Measurements from ENCODE around the gene TOX2.

The TOX2 gene

DNA sequence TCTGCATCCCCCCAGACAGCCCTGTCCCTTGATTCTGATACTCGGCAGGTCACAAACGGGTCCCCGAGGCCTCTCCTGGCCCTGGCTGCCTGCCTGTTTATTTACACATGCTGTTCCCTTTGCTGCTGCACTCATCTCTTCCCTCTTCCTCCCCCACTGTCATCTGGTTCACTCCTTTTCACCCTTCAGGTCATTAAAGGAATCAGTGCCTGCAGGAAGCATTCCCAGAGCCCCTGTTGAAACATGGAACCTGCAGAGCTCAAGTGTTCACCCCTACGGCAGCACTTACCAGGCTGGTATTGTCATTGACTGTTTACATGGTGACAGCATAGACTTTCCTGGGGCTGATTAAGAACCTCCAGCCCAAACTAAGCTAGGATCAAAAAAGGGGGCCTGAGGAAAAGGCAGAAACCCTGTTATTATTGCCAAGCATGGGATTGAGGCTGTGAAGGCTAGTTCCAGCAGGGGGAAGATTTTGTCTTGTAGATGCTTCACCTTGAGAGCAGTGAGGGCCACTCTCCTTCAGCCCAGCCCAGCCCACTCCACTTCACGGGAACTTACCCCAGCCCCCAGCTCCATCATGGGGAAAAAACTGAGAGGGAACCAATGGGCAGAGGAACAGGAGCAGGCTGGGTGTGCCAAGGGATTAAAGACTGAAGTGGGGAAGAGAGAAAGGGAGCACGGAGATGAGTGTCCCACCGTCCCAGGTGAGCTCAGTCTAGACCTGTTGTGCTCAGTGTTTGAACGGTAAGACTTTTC, 199.1 kb downstream of the TOX2 start:
- in situ Hi-C loops (cut with MboI; ENCODE audit: low sequenced_read_pairs) = no loop called here

GRCh38 chr20:44115181-44115580, 200.5 kb downstream of the TOX2 start:
- in situ Hi-C loops (cut with MboI; ENCODE audit: low sequenced_read_pairs) = no loop called here

- in situ Hi-C loops (cut with MboI; ENCODE audit: low sequenced_read_pairs) = no loop called here
Measured at GRCh38 chr20:44115762-44116644, 201.4 kb downstream of the TOX2 start.

DNA sequence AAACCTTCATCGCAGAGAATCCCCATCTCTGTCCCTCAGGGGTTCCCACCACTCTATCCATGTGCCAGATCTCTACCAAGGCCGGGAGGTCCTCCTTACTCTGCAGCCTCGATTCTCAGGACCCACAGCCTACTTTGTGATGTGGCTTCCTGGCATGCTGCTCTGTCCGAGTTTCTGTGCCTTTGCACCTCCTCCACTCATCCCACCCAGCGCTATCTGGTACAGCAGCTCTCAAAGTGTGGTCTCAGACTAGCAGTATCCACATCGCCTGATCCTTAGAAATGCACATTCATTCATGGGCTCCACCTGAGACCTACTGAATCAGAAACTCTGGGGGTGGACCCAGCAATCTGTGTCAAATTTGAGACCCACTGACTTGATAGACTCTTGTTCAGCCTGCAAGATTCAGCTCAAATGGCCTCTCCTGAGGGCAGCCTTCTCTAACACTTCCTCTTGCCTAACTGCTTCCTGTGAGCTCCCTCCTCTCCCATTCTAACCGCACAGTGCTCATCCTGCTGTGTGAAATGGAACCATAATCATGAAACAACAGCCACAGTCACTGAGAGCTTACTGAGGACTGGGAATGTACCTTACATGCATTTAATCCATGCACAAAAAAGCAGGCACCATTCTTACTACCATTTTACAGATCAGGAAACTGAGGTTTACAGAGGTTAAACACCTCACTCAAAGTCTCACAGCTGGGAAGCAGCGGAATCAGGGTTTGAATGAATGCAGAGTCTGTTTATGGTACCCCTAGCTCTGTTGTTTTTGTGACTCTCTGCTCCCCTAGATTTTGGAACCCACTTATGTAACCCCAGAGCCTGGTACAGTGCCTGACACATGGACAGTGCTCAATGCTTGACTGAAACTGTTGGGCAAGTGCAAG, 202.9 kb downstream of the TOX2 start:
- in situ Hi-C loops (cut with MboI; ENCODE audit: low sequenced_read_pairs) = no loop called here

DNA sequence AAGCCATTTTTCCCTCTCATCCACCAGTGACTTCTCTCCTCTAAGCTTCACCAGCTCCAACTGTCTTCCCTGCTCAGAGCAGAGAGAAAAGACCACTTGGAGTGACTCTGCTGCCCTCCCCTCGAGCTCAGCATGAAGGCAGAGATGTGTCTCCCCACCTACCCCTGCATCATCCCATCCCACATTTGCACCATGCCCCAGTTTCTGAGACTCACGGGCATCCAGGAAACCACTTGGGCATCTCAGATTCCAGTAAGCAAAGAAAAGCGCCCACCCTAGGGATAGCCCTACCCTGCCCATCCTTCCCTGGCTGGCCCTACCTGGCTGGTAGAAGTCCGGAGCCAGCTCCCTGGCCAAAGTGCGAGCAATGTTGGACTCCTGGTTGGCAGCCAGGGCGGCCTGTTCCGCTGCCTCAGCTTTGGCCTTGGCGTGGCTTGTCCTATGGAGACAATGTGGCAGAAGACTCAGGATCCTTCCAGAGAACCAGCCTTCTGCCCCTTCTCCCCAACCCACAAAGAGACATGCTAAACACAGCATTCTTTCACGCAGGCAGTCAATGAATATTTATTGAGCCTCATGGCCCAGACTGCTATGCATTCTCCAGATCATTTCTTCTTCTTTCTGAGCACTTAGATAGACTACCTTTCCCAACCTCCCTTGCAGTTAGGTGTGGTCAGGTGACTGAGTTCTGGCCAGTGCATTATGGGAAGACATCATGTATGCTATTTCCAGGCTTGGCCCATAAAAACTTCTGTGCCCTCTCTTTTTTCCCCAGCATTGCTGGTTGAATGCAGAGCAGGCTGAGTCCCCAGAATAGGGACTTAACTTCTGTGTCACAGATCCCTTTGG, 203.8 kb downstream of the TOX2 start:
- in situ Hi-C loops (cut with MboI; ENCODE audit: low sequenced_read_pairs) = no loop called here

Measured in HL-60/S4 treated with retinoic acid at 250 ng/mL for 4 days and 3 days (cell line).